Spinal cord (tissue), 10 donors: ENCODE results near the gene TLCD2. TPM values are rescaled to one million over a fixed set of nuclear protein-coding genes. Genes with fewer than 3 reads are reported as not detected.
"Not testable (repeated sequence)": the region's sequence is repeated elsewhere in the genome, so short reads cannot be mapped to it uniquely, and the experiment has no call there.

Experiments
- DNase-seq, 6 donors: peaks; one replicate each; pipeline versions ENCODE4 v3.0.0 to v3.0.0-alpha.2; 2013 to 2015; ENCODE audit warnings: low spot score in 6 of 6, low read depth in 4 of 6
- H3K27ac ChIP-seq: one replicate; pipeline ENCODE4 v1.5.1; 2013; ENCODE audit warnings: low read depth, low read length, control low read depth
- H3K27me3 ChIP-seq: one replicate; pipeline ENCODE4 v1.6.1; 2013; ENCODE audit warnings: low read length; ENCODE audit not compliant: control insufficient read depth, insufficient read depth
- H3K36me3 ChIP-seq: one replicate; pipeline ENCODE4 v1.6.1; 2013; ENCODE audit warnings: low read length; ENCODE audit not compliant: control insufficient read depth, insufficient read depth
- H3K4me1 ChIP-seq: one replicate; pipeline ENCODE4 v1.6.1; 2013; ENCODE audit warnings: low read length; ENCODE audit not compliant: control insufficient read depth, insufficient read depth
- H3K4me3 ChIP-seq: one replicate; pipeline ENCODE4 v1.5.1; 2013; ENCODE audit warnings: low read depth, low read length, control low read depth
- H3K9me3 ChIP-seq: one replicate; pipeline ENCODE4 v1.6.1; 2013; ENCODE audit warnings: low read length; ENCODE audit not compliant: control insufficient read depth, insufficient read depth
- WGBS: methylation state at CpG from one replicate; pipeline ENCODE4 v1.1.5; 2013; ENCODE audit warnings: missing lambda C conversion rate; ENCODE audit not compliant: insufficient coverage; 5-methylcytosine and 5-hydroxymethylcytosine counted together
- polyA plus RNA-seq, 2 donors: library from polyadenylated mRNA; unstranded; fragments of 120-200 nt; gene quantifications; one replicate each; pipeline ENCODE4 v1.2.1, GENCODE V29; 2013; ENCODE audit not compliant: insufficient read length in 2 of 2
- total RNA-seq, 2 donors: library from RNA; depleted of rRNA in 1 of 2; stranded (reverse); fragments of 120-200 nt in 1 of 2; fragments of >200 nt in 1 of 2; gene quantifications; one replicate each; pipeline versions ENCODE4 v1.2.3 to v1.2.4, GENCODE V29; 2013 to 2014
- donor health status: healthy.

The TLCD2 gene
- total and polyA plus RNA-seq, 4 donors: 1.4 to 3.2 (median 2.5) TPM

DNA sequence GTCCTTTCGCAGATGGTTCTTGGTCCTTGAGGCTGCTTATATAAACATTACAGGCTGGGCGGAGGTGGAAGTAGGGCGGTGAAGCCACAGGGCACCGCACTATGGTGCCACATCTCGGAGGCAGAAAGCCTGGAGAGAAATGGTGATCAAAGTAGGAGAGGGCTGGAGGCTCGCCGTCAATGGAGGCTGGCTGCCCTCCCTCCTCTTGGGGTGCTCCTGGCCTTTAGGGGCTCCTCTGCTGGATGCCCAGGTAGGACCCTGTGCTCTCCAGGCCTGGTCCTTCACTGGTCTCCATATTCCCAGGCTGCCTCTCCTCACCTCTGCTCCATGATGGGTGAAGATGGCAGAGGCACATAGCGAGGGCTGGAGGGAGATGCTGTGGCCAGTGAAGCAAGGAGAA lies 2.1 kb upstream of the TLCD2 start:
- Histone ChIP-seq H3K36me3 (peaks cover 27% of the 10 kb centered on the region), H3K27me3 (peaks cover 21% of the 10 kb centered on the region), H3K4me1 (peaks cover 45% of the 10 kb centered on the region), H3K4me3 (no peak overlapping the region), H3K9me3 (no peaks in the 10 kb centered on the region), H3K27ac (no peak overlapping the region)
- no peak for DNase-seq
- 90% methylated on average over 7 of the region's 8 CpGs for WGBS

DNA sequence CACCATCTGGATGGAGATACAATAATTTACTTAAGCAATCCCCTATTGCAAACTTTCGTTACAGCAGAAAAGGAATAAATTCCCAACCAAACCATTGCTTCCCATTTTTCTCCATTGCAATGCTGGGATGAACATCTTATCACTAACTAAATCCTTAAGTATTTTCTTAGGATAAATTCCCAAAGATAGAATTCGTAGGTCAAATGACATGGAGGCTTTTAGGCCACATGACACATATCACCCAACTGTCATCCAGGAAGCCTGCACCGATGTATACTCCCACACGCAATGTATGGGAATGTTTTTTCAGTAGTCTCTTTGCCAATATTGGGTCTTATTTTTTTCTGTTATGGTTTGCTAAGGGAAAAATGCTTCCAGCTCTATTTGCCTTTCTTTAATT lies 1.6 kb upstream of the TLCD2 start:
- Histone ChIP-seq H3K27me3 (peaks cover 21% of the 10 kb centered on the region), H3K4me3 (no peak overlapping the region), H3K27ac (no peak overlapping the region), H3K36me3 (peaks cover 27% of the 10 kb centered on the region), H3K9me3 (no peaks in the 10 kb centered on the region), H3K4me1 (peaks cover 42% of the 10 kb centered on the region)
- no peak for DNase-seq
- WGBS: no CpG with 5 or more reads among the region's 4 CpGs

DNA sequence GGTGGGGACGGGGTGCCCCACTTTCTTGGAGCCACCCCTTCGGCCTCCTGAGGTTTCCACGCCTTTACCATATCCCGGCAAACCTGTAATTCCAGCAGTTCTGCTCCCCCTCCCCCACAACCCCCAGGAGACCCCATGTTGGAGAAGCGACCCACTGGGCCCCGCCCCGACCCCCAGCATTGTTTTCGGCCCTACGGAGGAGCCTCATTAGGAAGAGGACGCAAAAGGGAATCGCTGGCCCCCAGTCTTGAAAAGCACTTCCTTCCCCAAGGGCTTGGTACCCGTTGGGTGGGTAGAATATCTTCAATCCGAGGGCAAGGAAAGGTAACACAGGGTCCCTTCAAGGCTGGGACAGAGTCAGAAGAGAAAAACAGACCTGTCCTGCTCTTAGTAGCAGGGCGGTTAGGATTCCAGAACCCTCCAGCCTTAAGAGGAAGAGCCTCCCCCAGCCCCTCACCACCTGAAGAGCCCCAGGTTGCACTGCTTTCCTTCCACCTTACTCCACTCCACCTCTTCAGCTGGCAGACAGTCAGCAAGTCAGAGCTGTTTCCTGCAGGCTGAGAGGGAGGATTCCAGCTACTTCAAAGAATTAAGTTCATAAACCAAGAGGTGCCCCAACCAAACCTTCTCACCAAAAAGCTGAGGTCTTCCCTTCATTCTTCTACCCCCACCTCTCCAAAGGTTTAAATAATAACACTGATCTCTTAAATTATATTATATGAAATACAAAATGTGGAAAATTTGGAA lies 803 bp upstream of the TLCD2 start:
- Histone ChIP-seq H3K27me3 (peaks cover 21% of the 10 kb centered on the region), H3K36me3 (peaks cover 27% of the 10 kb centered on the region), H3K4me3 (peak overlapping the region; percentile 49), H3K9me3 (no peaks in the 10 kb centered on the region), H3K27ac (peak overlapping the region; percentile 52), H3K4me1 (peaks cover 38% of the 10 kb centered on the region)
- DNase-seq: no peak
- 21% methylated on average over 5 of the region's 14 CpGs for WGBS

- peaks cover 26% of the 10 kb centered on the region for H3K4me1 ChIP-seq
- no peak overlapping the region for H3K27ac ChIP-seq
- H3K36me3 ChIP-seq: peaks cover 27% of the 10 kb centered on the region
- no peak overlapping the region for H3K4me3 ChIP-seq
- WGBS: 10% methylated on average over 3 of the region's 16 CpGs
- peaks cover 21% of the 10 kb centered on the region for H3K27me3 ChIP-seq
- no peak for DNase-seq
- no peaks in the 10 kb centered on the region for H3K9me3 ChIP-seq
Observed at GRCh38 chr17:1709403-1709951, 700 bp downstream of the TLCD2 start.

GRCh38 chr17:1708791-1709346 lies 1.3 kb downstream of the TLCD2 start:
- DNase-seq, H3K27ac ChIP-seq, H3K9me3 ChIP-seq, H3K4me3 ChIP-seq: not testable (repeated sequence)
- H3K36me3 ChIP-seq: peaks cover 21% of the 10 kb centered on the region
- peaks cover 21% of the 10 kb centered on the region for H3K27me3 ChIP-seq
- peaks cover 20% of the 10 kb centered on the region for H3K4me1 ChIP-seq
- 80% methylated on average over 7 of the region's 10 CpGs for WGBS

GRCh38 chr17:1707107-1707506 lies 3.1 kb downstream of the TLCD2 start:
- 79% methylated on average over 3 of the region's 5 CpGs for WGBS
- peaks cover 5% of the 10 kb centered on the region for H3K36me3 ChIP-seq
- H3K9me3 ChIP-seq: no peaks in the 10 kb centered on the region
- H3K27ac ChIP-seq: no peak overlapping the region
- H3K4me1 ChIP-seq: peaks cover 16% of the 10 kb centered on the region
- no peak overlapping the region for H3K4me3 ChIP-seq
- DNase-seq: no peak
- peaks cover 21% of the 10 kb centered on the region for H3K27me3 ChIP-seq

GRCh38 chr17:1705004-1705403 lies 5.2 kb downstream of the TLCD2 start:
- DNase-seq: no peak
- Histone ChIP-seq H3K4me1 (peaks cover 7% of the 10 kb centered on the region), H3K27ac (no peak overlapping the region), H3K4me3 (no peak overlapping the region), H3K9me3 (no peaks in the 10 kb centered on the region), H3K36me3 (peaks cover 5% of the 10 kb centered on the region), H3K27me3 (peaks cover 16% of the 10 kb centered on the region)
- 75% methylated on average over 7 of the region's 7 CpGs for WGBS

DNA sequence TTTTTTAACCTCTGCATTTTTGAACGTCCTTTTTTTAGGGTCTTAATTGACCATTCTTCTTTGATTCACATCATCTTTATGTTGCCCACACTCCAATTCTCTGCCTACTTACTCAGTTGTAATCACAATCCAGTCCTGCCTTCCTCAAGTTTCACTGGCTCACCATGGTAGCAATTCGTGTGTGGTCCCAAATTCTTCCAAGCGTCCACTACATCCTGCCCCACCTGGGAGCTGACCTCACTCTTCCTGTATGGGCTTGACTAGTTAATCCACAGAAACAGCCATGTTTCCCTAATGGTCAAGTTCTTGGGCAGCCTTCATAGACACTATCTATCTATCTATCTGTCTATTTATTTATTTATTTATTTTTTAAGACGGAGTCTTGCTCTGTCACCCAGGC lies 7.1 kb downstream of the TLCD2 start:
- peaks cover 5% of the 10 kb centered on the region for H3K36me3 ChIP-seq
- H3K4me3 ChIP-seq: no peak overlapping the region
- peaks cover 6% of the 10 kb centered on the region for H3K27me3 ChIP-seq
- 54% methylated on average over 3 of the region's 4 CpGs for WGBS
- H3K9me3 ChIP-seq: no peaks in the 10 kb centered on the region
- no peak for DNase-seq
- no peak overlapping the region for H3K27ac ChIP-seq
- H3K4me1 ChIP-seq: no peaks in the 10 kb centered on the region

GRCh38 chr17:1699891-1700290 lies 10.3 kb downstream of the TLCD2 start:
- 78% methylated on average over 2 of the region's 5 CpGs for WGBS
- H3K4me3 ChIP-seq, H3K9me3 ChIP-seq, H3K27me3 ChIP-seq, DNase-seq, H3K4me1 ChIP-seq, H3K27ac ChIP-seq, H3K36me3 ChIP-seq: not testable (repeated sequence)

DNA sequence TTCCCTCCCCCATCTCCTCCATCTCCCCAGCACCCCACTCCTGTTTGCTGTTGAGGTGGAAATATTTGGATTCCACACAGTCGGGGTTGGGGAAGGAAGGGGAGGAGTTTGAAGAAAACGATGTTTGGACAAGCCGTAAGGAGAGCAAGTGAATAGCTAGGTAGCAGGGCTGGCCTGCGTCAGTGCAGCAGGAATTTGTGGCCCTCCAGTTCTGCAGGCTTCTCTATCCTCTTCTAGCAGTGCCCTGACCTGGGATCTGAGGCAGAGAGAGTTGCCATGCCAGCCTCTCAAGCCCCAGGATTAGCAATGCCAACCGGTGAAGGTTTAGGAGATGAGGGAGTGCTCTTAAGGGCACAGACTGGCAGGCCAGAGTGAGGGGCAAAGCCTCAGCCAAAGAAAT lies 12.5 kb downstream of the TLCD2 start:
- Histone ChIP-seq H3K27ac (peak overlapping the region; percentile 36), H3K4me3 (no peak overlapping the region), H3K4me1 (no peaks in the 10 kb centered on the region), H3K27me3 (no peaks in the 10 kb centered on the region), H3K36me3 (no peaks in the 10 kb centered on the region), H3K9me3 (no peaks in the 10 kb centered on the region)
- no peak for DNase-seq
- 52% methylated on average over 4 of the region's 5 CpGs for WGBS
